Keratinocyte (primary cell): ENCODE measurements around the gene STPG2.

ENCODE experiments used
- EZH2 ChIP-seq: IDR thresholded peaks from one replicate; pipeline ENCODE4 v1.6.1; 2012; ENCODE audit warnings: inconsistent platforms, mild to moderate bottlenecking, low read length, moderate library complexity
- TF ChIP-seq, protein P1 (sequence below), 3 experiments: IDR thresholded peaks in 1 of 3; conservative IDR thresholded peaks in 1 of 3; optimal IDR thresholded peaks in 1 of 3; 2 replicates in 2 of 3; 3 replicates in 1 of 3; pipeline versions ENCODE3 to v1.5.1; 2011; ENCODE audit warnings: low read length in 3 of 3, mild to moderate bottlenecking in 3 of 3, moderate library complexity in 2 of 3, control low read depth in 1 of 3, inconsistent platforms in 1 of 3; ENCODE audit not compliant: insufficient read depth in 2 of 3; ENCODE audit errors: extremely low read depth in 1 of 3

DNA sequence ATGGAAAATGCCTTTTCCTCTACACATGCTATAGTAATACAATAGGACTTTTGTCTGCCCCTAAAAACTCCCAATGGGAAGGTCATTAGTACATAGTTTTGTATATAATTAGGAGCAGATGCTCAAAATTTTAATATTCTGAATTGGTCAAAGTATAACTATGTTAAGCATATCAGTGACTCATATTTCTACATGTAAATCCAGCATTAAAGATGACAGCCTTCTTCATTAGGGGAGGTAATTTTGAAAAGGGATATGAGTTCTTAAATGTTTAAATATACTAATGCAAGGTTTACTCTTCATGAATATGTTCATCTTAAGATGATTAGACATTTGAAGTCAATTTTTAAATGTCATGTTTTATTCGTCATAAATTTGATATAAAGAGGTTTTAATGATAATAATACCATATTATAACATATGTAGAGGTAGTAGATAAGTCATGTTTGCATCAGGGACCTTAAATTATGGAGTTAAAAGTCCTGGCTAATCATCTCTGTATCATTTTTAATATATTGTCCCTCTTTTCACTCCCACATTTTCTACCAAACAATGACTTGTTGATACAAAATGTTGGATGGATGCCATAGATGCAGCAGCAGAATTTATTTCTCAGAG is 218.8 kb downstream of the STPG2 start:
- TF ChIP-seq, protein P1, sequence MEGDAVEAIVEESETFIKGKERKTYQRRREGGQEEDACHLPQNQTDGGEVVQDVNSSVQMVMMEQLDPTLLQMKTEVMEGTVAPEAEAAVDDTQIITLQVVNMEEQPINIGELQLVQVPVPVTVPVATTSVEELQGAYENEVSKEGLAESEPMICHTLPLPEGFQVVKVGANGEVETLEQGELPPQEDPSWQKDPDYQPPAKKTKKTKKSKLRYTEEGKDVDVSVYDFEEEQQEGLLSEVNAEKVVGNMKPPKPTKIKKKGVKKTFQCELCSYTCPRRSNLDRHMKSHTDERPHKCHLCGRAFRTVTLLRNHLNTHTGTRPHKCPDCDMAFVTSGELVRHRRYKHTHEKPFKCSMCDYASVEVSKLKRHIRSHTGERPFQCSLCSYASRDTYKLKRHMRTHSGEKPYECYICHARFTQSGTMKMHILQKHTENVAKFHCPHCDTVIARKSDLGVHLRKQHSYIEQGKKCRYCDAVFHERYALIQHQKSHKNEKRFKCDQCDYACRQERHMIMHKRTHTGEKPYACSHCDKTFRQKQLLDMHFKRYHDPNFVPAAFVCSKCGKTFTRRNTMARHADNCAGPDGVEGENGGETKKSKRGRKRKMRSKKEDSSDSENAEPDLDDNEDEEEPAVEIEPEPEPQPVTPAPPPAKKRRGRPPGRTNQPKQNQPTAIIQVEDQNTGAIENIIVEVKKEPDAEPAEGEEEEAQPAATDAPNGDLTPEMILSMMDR (optimal IDR thresholded peaks at IDR 0.05 in 1 of 3, IDR thresholded peaks at IDR 0.05 in 1 of 3, conservative IDR thresholded peaks at IDR 0.05 in 1 of 3; ENCODE audit: extremely low read depth in 1 of 3, insufficient read depth in 2 of 3, low read length in 3 of 3), result no peak
- TF ChIP-seq EZH2, result no peak
